HL-60 (cell line): ENCODE measurements around the gene NDUFS1.
"Not testable (repeated sequence)": the region's sequence is repeated elsewhere in the genome, so short reads cannot be mapped to it uniquely, and the experiment has no call there.

Experiments
- DNase-seq, 2 experiments: peaks; one replicate each; pipeline ENCODE4 v3.0.0-alpha.2; 2010 to 2020; ENCODE audit warnings: low read depth in 1 of 2, low spot score in 1 of 2
- H3K27ac ChIP-seq: fragments of 250-450 bp; sonication (Bioruptor Pico); replicated peaks from 2 replicates; pipeline ENCODE4 v1.5.1; 2020; ENCODE audit warnings: mild to moderate bottlenecking, moderate library complexity
- H3K27me3 ChIP-seq: fragments of 250-450 bp; sonication (Bioruptor Pico); 2 replicates; pipeline ENCODE4 v1.5.1; 2021; ENCODE audit warnings: mild to moderate bottlenecking, moderate library complexity; ENCODE audit not compliant: insufficient read depth, poor library complexity, severe bottlenecking
- H3K4me3 ChIP-seq: replicated peaks from 2 replicates; pipeline ENCODE4 v1.5.1; 2011; ENCODE audit warnings: mild to moderate bottlenecking, control low read depth, low read length; ENCODE audit not compliant: insufficient read depth
- CTCF ChIP-seq: IDR thresholded peaks from one replicate; pipeline ENCODE4 v1.5.1; 2011; ENCODE audit warnings: low read length, control low read depth, inconsistent platforms; ENCODE audit not compliant: insufficient read depth
- GABPA ChIP-seq: IDR thresholded peaks from 2 replicates; pipeline ENCODE4 v1.6.1; 2012; ENCODE audit warnings: low read depth
- POLR2AphosphoS5 ChIP-seq: IDR thresholded peaks from 2 replicates; pipeline ENCODE4 v1.6.1; 2012; ENCODE audit warnings: low read depth
- REST ChIP-seq: IDR thresholded peaks from 2 replicates; pipeline ENCODE4 v1.6.1; 2012; ENCODE audit warnings: low read depth; ENCODE audit not compliant: insufficient replicate concordance
- SPI1 ChIP-seq: IDR thresholded peaks from 2 replicates; pipeline ENCODE4 v1.6.1; 2012; ENCODE audit warnings: low read depth, mild to moderate bottlenecking, borderline replicate concordance

Gene NDUFS1

GRCh38 chr2:206108713-206109112 lies 50.5 kb downstream of the NDUFS1 start:
- H3K4me3 ChIP-seq: no peak overlapping the region
- DNase-seq: no peak
- TF ChIP-seq GABPA (no peak), SPI1 (no peak), CTCF (no peak), POLR2AphosphoS5 (no peak), REST (no peak)
- H3K27me3 ChIP-seq: no peaks in the 10 kb centered on the region
- H3K27ac ChIP-seq: no peak overlapping the region

GRCh38 chr2:206105541-206105940 lies 53.7 kb downstream of the NDUFS1 start:
- no peak overlapping the region for H3K27ac ChIP-seq
- H3K4me3 ChIP-seq: no peak overlapping the region
- DNase-seq: no peak
- no peaks in the 10 kb centered on the region for H3K27me3 ChIP-seq
- TF ChIP-seq CTCF (no peak), REST (no peak), SPI1 (no peak), GABPA (no peak), POLR2AphosphoS5 (no peak)

GRCh38 chr2:206105038-206105437 lies 54.2 kb downstream of the NDUFS1 start:
- Histone ChIP-seq H3K4me3 (no peak overlapping the region), H3K27me3 (no peaks in the 10 kb centered on the region), H3K27ac (no peak overlapping the region)
- TF ChIP-seq REST (no peak), GABPA (no peak)
- no peak for DNase-seq

GRCh38 chr2:206098872-206099271 lies 60.4 kb downstream of the NDUFS1 start:
- not testable (repeated sequence) for H3K27me3 ChIP-seq, H3K4me3 ChIP-seq
- DNase-seq: peak; percentile 66 to 98
- TF ChIP-seq SPI1 (peak; percentile 33; the same call in 1 of the 2 replicates), POLR2AphosphoS5 (peak; percentile 84), REST (peak; percentile 26), GABPA (peak; percentile 38; the same call in 1 of the 2 replicates)
- peak overlapping the region; percentile 89 for H3K27ac ChIP-seq
